Left lung (tissue), 10 donors: ENCODE data around the gene MOB4. TPM values are rescaled to one million over a fixed set of nuclear protein-coding genes. Genes with fewer than 3 reads are reported as not detected.

ENCODE experiments used
- ATAC-seq: fragments of 200-7000 bp; cut with Tn5 transposase; one replicate; pipeline ENCODE4 v1.9.1; 2020; ENCODE audit warnings: moderate library complexity
- DNase-seq, 4 donors: peaks; one replicate each; pipeline ENCODE4 v3.0.0-alpha.2; 2013 to 2020
- H3K27ac ChIP-seq, 2 donors: fragments of 200-600 bp; sonication (generic) in 1 of 2; one replicate each; pipeline versions ENCODE4 v1.5.0 to v1.8.0; 2020 to 2021
- H3K27me3 ChIP-seq, 2 donors: fragments of 200-600 bp; sonication (generic) in 1 of 2; one replicate each; pipeline versions ENCODE4 v1.5.0 to v1.8.0; 2020 to 2021
- H3K36me3 ChIP-seq, 2 donors: fragments of 200-600 bp; sonication (generic) in 1 of 2; one replicate each; pipeline versions ENCODE4 v1.5.0 to v1.8.0; 2020 to 2021
- H3K4me1 ChIP-seq, 2 donors: fragments of 200-600 bp; one replicate each; pipeline ENCODE4 v1.8.0; 2021
- H3K4me3 ChIP-seq, 2 donors: fragments of 200-600 bp; sonication (generic) in 1 of 2; one replicate each; pipeline versions ENCODE4 v1.5.0 to v1.8.0; 2020 to 2021; ENCODE audit warnings: mild to moderate bottlenecking in 1 of 2
- H3K9me3 ChIP-seq, 2 donors: fragments of 200-600 bp; sonication (generic) in 1 of 2; one replicate each; pipeline versions ENCODE4 v1.5.0 to v1.8.0; 2020 to 2021
- intact Hi-C, 2 donors: fragments of 100-400 bp; cut with DNase I; formaldehyde crosslinking; loops; one replicate each; pipeline versions ENCODE4 v1.11.2 to v1.14.2; 2022
- polyA plus RNA-seq, 6 donors: library from polyadenylated mRNA; unstranded; fragments of 120-200 nt; gene quantifications; one replicate each; pipeline ENCODE4 v1.2.1, GENCODE V29; 2013; ENCODE audit not compliant: insufficient read length in 6 of 6
- total RNA-seq, 2 donors: library from RNA; stranded (reverse); fragmentation: NEBNext Ultra II Directional; extraction: Animal tissue kit (Norgen Biotek cat#: 25700); gene quantifications; one replicate each; pipeline ENCODE4 v1.2.1, GENCODE V29; 2021
- TF ChIP-seq, protein P1 (sequence below), 2 donors: fragments of 200-600 bp; sonication (generic) in 1 of 2; IDR thresholded peaks; one replicate each; pipeline versions ENCODE4 v1.5.0 to v1.8.0; 2021; ENCODE audit warnings: antibody characterized with exemption in 2 of 2
- donor health status: DM: no; HTN: yes; CAD: no.
- donor health status: DM: no; HTN: no; CAD: no.

MOB4 gene
- total and polyA plus RNA-seq, 8 donors, result 23.0 to 54.2 (median 45.2) TPM

DNA sequence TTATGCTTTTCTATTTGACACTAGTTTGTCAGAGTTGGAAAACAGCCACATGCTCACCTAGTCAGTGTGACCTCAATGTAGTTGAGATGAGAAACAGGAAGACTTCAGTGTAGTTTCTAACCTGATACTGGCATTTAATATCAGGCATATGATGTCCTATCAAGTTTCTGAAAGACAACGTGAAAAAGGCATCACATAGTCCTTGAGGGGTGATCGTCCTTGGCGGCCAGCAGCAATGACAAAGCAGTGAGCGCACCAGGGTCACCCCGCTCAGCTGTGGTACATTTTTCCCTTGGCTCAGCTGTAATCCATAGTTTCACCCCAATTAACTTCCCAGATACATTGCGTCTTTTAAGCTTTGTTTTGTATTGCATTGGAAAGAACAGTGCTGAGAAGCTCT lies 11.4 kb upstream of the MOB4 start:
- peaks cover 0 to 21% of the 10 kb centered on the region in 2 donors for H3K36me3 ChIP-seq
- peaks cover 18 to 23% of the 10 kb centered on the region in 2 donors for H3K4me1 ChIP-seq
- DNase-seq (no peak), ATAC-seq (no peak)
- no peaks in the 10 kb centered on the region for H3K9me3 ChIP-seq
- intact Hi-C loops, result no loop called here
- H3K27ac ChIP-seq, result no peak overlapping the region
- H3K27me3 ChIP-seq, result no peaks in the 10 kb centered on the region
- TF ChIP-seq, protein P1, sequence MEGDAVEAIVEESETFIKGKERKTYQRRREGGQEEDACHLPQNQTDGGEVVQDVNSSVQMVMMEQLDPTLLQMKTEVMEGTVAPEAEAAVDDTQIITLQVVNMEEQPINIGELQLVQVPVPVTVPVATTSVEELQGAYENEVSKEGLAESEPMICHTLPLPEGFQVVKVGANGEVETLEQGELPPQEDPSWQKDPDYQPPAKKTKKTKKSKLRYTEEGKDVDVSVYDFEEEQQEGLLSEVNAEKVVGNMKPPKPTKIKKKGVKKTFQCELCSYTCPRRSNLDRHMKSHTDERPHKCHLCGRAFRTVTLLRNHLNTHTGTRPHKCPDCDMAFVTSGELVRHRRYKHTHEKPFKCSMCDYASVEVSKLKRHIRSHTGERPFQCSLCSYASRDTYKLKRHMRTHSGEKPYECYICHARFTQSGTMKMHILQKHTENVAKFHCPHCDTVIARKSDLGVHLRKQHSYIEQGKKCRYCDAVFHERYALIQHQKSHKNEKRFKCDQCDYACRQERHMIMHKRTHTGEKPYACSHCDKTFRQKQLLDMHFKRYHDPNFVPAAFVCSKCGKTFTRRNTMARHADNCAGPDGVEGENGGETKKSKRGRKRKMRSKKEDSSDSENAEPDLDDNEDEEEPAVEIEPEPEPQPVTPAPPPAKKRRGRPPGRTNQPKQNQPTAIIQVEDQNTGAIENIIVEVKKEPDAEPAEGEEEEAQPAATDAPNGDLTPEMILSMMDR (IDR thresholded peaks at IDR 0.05), result no peak
- H3K4me3 ChIP-seq, result no peak overlapping the region

DNA sequence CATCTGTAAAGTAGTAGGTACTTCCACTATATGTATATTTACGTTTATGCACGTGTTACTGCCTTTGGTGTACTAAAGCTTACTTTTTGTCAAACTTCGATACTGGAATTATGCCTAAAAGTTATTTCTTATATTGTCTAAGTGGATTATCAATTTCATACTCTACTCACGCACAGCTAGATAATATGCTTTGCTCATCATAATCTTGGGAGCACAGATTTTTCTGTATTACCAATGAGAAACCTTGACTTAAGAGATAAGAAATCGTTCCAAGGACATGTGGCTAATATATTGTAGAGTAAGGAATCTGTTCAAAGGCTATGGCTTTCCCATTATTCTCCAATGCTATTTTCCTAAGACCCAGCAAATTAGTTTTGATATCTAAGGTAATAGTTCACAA lies 9.2 kb upstream of the MOB4 start:
- TF ChIP-seq, protein P1 (IDR thresholded peaks at IDR 0.05), result no peak
- Histone ChIP-seq H3K27me3 (no peaks in the 10 kb centered on the region), H3K4me1 (peaks cover 13 to 16% of the 10 kb centered on the region in 2 donors), H3K9me3 (no peaks in the 10 kb centered on the region), H3K4me3 (no peak overlapping the region), H3K27ac (no peak overlapping the region), H3K36me3 (peaks cover 0 to 24% of the 10 kb centered on the region in 2 donors)
- intact Hi-C loops, result no loop called here
- ATAC-seq, result no peak
- DNase-seq, result no peak

DNA sequence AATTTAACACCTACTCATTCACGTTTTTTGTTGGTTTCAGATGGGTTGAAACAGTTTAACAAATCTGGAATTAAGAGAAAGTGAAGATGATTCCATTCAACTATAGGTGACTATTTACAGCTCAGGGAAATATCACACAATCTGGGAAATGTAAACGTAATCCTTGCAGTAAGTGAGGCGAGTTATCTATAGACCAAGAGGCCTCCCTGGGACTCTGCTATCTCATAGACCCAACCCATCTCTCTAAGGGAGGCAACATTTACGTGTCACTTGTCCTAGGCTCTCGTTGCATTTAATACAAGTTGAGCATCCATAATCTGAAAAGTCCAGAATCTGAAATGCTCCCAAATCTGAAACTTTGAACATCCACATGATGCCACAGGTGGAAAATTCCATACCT lies 2.0 kb upstream of the MOB4 start:
- DNase-seq, result no peak
- Histone ChIP-seq H3K36me3 (peaks cover 0 to 3% of the 10 kb centered on the region in 2 donors), H3K27me3 (no peaks in the 10 kb centered on the region), H3K4me1 (peaks cover 16 to 30% of the 10 kb centered on the region in 2 donors), H3K27ac (no peak overlapping the region), H3K4me3 (no peak overlapping the region), H3K9me3 (no peaks in the 10 kb centered on the region)
- intact Hi-C loops, result no loop called here
- TF ChIP-seq, protein P1 (IDR thresholded peaks at IDR 0.05), result no peak
- ATAC-seq, result no peak

DNA sequence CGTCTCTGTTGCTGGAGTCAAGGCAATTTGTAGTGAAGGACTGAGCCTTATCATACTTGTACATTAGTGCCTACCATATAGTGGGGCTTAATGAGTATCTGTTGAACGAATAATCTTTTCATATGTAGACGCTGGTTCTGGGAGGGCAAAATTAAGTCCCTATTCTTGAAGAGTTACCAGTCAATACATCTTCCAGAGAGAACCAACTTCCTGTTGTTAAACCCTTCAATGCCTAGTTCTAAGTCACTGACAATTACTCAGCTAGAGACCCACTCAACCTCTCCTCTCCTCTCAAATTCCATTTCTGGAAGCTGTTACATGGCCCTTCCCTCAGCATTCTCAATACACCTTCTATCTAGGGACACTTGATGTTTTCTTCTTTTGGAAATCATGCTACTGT lies 1.1 kb upstream of the MOB4 start:
- Histone ChIP-seq H3K27me3 (no peaks in the 10 kb centered on the region), H3K4me3 (peak overlapping the region in 1 of 2 donors; percentile 99), H3K27ac (peak overlapping the region; percentile 89 to 96), H3K36me3 (peaks cover 0 to 3% of the 10 kb centered on the region in 2 donors), H3K4me1 (peaks cover 16 to 39% of the 10 kb centered on the region in 2 donors), H3K9me3 (no peaks in the 10 kb centered on the region)
- intact Hi-C loops, result no loop called here
- ATAC-seq (no peak), DNase-seq (peak in 1 of 4 donors; percentile 3)
- TF ChIP-seq, protein P1 (IDR thresholded peaks at IDR 0.05), result no peak

DNA sequence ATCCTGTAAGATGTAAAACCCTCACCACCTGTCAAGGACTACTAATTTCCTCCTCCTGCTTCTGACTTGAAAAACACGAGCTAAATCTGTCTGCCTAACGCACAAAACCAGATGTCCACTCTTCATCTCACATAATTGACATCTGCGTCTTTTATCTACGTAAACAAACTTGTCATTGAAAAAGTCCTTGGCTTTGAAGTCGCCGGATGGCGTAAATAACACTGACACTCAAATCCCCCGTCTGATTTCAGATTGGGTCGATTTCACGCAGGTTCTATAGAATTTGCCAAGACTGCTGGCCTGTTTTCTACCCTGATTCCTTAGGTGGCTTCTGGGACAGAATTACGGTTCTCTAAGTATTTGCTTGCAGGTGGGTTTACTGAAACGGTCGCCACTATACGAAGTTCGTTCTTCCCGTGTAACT lies 539 bp upstream of the MOB4 start:
- H3K27me3 ChIP-seq, result no peaks in the 10 kb centered on the region
- peak in 1 of 4 donors; percentile 75 for DNase-seq
- peaks cover 0 to 3% of the 10 kb centered on the region in 2 donors for H3K36me3 ChIP-seq
- H3K9me3 ChIP-seq, result no peaks in the 10 kb centered on the region
- intact Hi-C loops, result no loop called here
- peak; percentile 1 for ATAC-seq
- H3K4me1 ChIP-seq, result peaks cover 16 to 39% of the 10 kb centered on the region in 2 donors
- peak overlapping the region; percentile 89 to 96 for H3K27ac ChIP-seq
- TF ChIP-seq, protein P1 (IDR thresholded peaks at IDR 0.05), result no peak
- peak overlapping the region; percentile 98 to 99 for H3K4me3 ChIP-seq
